Omental fat pad (tissue), 4 donors: ENCODE data around the gene RMI2. TPM values are rescaled to one million over a fixed set of nuclear protein-coding genes. Genes with fewer than 3 reads are reported as not detected.
"Not testable (repeated sequence)": the region's sequence is repeated elsewhere in the genome, so short reads cannot be mapped to it uniquely, and the experiment has no call there.

Source experiments
- ATAC-seq: fragments of 150-250 bp; one replicate; pipeline ENCODE4 v1.9.1; 2016; ENCODE audit warnings: mild to moderate bottlenecking, moderate library complexity; ENCODE audit not compliant: low FRiP score
- DNase-seq: peaks from one replicate; pipeline ENCODE4 v3.0.0-alpha.2; 2019; ENCODE audit warnings: low spot score
- CTCF ChIP-seq, 3 donors: fragments of 450-650 bp; IDR thresholded peaks; one replicate each; pipeline ENCODE4 v1.5.1; 2016 to 2017; ENCODE audit warnings: antibody characterized with exemption in 3 of 3, mild to moderate bottlenecking in 3 of 3, moderate library complexity in 2 of 3
- total RNA-seq, 4 donors: library from RNA; depleted of rRNA; stranded (reverse); fragments of >200 nt; gene quantifications; one replicate each; pipeline ENCODE4 v1.1.0, GENCODE V29; 2016

RMI2 gene
- total RNA-seq, result 1 to 10 TPM in 2 of 4 donors, under 1 TPM in 1, not detected in 1; 0.72 to 1.7 (median 1.2) TPM

- no peak for TF ChIP-seq CTCF (IDR thresholded peaks at IDR 0.05)
- ATAC-seq, result peak; percentile 97
- peak; percentile 84 for DNase-seq
Observed at GRCh38 chr16:11345040-11345862, at the start of gene RMI2. RMI2 (plus strand) TSS chr16:11345459; CDS start chr16:11345472, 13 bp downstream.

- no peak for DNase-seq
- no peak for ATAC-seq
- no peak for TF ChIP-seq CTCF (IDR thresholded peaks at IDR 0.05)
Observed at GRCh38 chr16:11295672-11296071, 49.6 kb upstream of the RMI2 start.

DNA sequence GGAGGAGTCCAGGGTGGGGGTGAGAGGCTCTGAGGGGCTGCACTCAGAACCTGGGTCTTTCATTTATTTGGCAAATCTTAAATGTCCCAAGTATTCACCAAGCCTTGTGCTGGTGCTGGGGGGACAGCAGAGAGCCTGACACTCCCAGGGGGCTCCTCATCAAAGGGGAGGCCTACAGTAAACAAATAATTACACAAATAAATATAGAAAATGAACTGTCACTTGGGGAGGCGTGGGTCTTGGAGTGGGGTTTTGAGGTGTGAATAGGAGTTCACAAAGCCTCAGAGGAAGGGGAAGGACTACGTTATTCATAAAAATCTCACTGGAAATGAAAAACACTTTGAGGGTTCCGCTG, 48.9 kb upstream of the RMI2 start:
- DNase-seq (no peak), ATAC-seq (no peak)
- TF ChIP-seq CTCF (IDR thresholded peaks at IDR 0.05), result no peak

DNA sequence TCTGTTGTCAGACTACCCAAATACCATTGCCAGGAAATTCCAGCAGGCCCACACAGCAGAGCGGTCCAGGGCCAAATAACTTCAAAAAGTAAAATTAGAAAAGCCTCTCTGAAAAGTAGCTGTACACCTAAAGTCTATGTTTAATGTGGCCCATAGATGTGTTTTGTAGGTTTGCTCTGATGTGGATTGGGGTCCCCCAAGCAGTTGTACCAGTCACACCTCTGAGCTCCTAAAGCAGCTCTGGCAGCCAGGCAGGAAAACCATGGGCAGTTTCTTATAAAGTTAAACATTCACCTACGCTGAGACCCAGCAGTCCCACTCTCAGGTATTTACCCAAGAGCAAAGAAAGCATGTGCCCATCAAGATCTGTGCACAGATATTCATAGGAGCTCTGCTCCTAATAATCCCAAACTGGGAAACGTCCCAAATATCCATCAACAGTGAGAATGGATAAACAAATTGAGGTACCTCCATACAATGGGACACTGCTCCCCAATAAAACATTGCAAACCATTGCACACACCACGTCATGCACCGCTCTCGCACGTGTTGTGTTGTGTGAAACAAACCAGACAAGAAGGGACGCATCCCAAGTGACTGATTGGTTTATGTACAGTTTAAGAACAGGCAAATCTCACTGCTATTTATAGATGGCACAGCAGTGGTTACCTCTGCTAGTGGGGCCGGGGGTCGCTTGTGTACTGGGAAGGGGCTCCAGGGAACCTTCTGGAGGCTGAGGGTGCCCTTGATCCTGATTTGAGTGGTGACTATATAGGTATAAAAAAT, 48.4 kb upstream of the RMI2 start:
- TF ChIP-seq CTCF (IDR thresholded peaks at IDR 0.05), result no peak
- ATAC-seq (no peak), DNase-seq (no peak)

GRCh38 chr16:11297492-11298142, 47.6 kb upstream of the RMI2 start:
- ATAC-seq (peak; percentile 60), DNase-seq (no peak)
- TF ChIP-seq CTCF (IDR thresholded peaks at IDR 0.05), result no peak

DNA sequence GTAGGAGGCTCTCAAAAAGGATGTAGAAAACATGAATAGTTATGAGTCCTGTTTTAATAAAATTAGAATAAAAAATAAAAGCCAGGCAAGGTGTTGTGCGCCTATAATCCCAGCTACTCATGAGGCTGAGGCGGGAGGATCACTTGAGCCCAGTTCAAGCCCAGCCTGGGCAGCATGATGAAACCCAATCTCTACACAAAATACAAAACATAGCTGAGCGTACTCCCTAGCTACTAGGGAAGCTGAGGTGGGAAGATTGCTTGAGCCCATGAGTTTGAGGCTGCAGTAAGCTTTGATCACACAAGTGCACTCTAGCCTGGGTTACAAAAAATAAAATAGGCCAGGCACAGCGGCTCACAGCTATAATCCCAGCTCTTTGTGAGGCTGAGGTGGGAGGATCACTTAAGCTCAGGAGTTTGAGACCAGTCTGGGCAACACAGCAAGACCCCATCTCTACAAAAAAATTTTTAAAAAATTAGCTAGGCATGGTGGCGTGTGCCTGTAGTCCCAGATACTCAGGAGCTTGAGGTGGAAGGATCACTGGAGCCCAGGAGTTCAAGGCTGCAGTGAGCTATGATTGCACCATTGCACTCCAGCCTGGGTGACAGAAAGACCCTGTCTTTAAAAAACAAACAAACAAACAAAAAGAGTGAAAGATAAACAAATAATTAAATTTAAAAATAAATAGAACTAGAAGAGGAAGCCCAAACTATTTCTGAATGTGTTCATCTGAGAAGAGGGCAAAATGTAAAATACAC, 46.9 kb upstream of the RMI2 start:
- TF ChIP-seq CTCF (IDR thresholded peaks at IDR 0.05), result no peak
- DNase-seq, result no peak
- ATAC-seq, result no peak

DNA sequence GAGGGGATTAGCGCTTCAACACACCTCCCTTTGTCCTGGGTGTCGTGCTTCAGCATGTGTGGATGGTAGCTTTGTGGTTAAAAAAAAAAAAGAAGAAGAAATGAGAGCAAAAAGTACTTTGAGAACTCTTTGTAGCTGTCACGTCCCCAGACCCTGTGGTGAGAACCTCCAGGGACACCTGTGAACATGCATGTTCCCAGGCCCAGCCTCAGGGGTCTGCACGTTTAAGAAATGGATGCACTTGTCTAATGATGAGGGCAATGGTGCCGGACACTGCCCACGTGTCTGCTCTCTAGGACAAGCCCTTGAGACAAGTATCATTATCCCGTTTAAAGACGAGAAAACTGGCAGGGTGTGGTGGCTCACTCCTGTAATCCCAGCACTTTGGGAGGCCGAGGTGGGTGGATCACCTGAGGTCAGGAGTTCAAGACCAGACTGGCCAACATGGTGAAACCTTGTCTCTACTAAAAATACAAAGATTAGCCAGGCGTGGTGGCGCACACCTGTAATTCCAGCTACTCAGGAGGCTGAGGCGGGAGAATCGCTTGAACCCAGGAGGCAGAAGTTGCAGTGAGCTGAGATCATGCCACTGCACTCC, 46.2 kb upstream of the RMI2 start:
- ATAC-seq, DNase-seq: not testable (repeated sequence)
